SU-DHL-6 (cell line): ENCODE measurements around the gene MYO1D.

Source experiments
- H2AFZ ChIP-seq: fragments of 200-600 bp; sonication (generic); 2 replicates; pipeline ENCODE4 v1.6.1; 2014; ENCODE audit warnings: low read depth, mild to moderate bottlenecking, moderate library complexity, mixed read lengths, antibody characterized with exemption, low read length; ENCODE audit not compliant: severe bottlenecking
- H3F3A ChIP-seq: fragments of 200-600 bp; shearing (Covaris generic); 2 replicates; pipeline ENCODE4 v1.6.0; 2016; ENCODE audit warnings: antibody characterized with exemption, mild to moderate bottlenecking; ENCODE audit not compliant: insufficient read depth
- H3K27ac ChIP-seq: fragments of 200-600 bp; sonication (generic); 2 replicates; pipeline ENCODE4 v1.5.1; 2016; ENCODE audit warnings: low read depth, mild to moderate bottlenecking, low read length, moderate library complexity, mixed read lengths
- H3K27me3 ChIP-seq: fragments of 200-600 bp; sonication (generic), shearing (Covaris generic); 2 replicates; pipeline ENCODE4 v1.6.0; 2014; ENCODE audit warnings: mild to moderate bottlenecking, low read length
- H3K36me3 ChIP-seq: fragments of 200-600 bp; sonication (generic); 2 replicates; pipeline ENCODE4 v1.6.1; 2014; ENCODE audit warnings: mild to moderate bottlenecking, low read length, mixed read lengths
- H3K4me2 ChIP-seq: fragments of 300-600, 200-600 bp; shearing (Covaris generic), sonication (generic); 2 replicates; pipeline ENCODE4 v1.6.0; 2014; ENCODE audit warnings: low read length, low read depth, mild to moderate bottlenecking; ENCODE audit not compliant: poor library complexity, severe bottlenecking
- H3K4me3 ChIP-seq: fragments of 200-600 bp; sonication (generic); 2 replicates; pipeline ENCODE4 v1.5.1; 2014; ENCODE audit warnings: antibody characterized with exemption, low read length, mild to moderate bottlenecking, mixed read lengths; ENCODE audit not compliant: insufficient read depth, poor library complexity, severe bottlenecking
- H3K79me2 ChIP-seq: fragments of 200-600 bp; sonication (generic); 2 replicates; pipeline ENCODE4 v1.6.1; 2014; ENCODE audit warnings: mild to moderate bottlenecking, low read length, moderate library complexity; ENCODE audit not compliant: insufficient read depth
- H3K9ac ChIP-seq: fragments of 200-600 bp; sonication (generic); 2 replicates; pipeline ENCODE4 v1.7.0; 2014; ENCODE audit warnings: mild to moderate bottlenecking, low read length
- H3K9me2 ChIP-seq: fragments of 200-600 bp; sonication (generic); replicated peaks from 2 replicates; pipeline ENCODE4 v1.6.1; 2014; ENCODE audit warnings: low read length; ENCODE audit not compliant: insufficient read depth
- H3K9me3 ChIP-seq: fragments of 200-600 bp; sonication (generic); 2 replicates; pipeline ENCODE4 v1.6.1; 2014; ENCODE audit warnings: low read length, mixed read lengths; ENCODE audit not compliant: insufficient read depth
- H4K20me1 ChIP-seq: fragments of 200-600 bp; sonication (generic); 2 replicates; pipeline ENCODE4 v1.6.1; 2014; ENCODE audit warnings: low read depth, mild to moderate bottlenecking, antibody characterized with exemption, low read length, moderate library complexity, mixed read lengths
- CTCF ChIP-seq: fragments of 200-600 bp; sonication (generic); IDR thresholded peaks from one replicate; pipeline ENCODE4 v1.5.1; 2017; ENCODE audit warnings: antibody characterized with exemption, mild to moderate bottlenecking, low read length, moderate library complexity; ENCODE audit not compliant: insufficient read depth, poor library complexity, severe bottlenecking
- EZH2phosphoT487 ChIP-seq: fragments of 200-600 bp; sonication (generic), shearing (Covaris generic); conservative IDR thresholded peaks from 2 replicates; pipeline ENCODE4 v1.6.1; 2018; ENCODE audit warnings: mild to moderate bottlenecking, antibody characterized with exemption, low read length, moderate library complexity, mixed read lengths

Gene MYO1D

GRCh38 chr17:32673964-32674363 lies 203.0 kb downstream of the MYO1D start:
- no peak overlapping the region for H2AFZ ChIP-seq
- H3K27me3 ChIP-seq: no peaks in the 10 kb centered on the region
- no peak overlapping the region for H3K4me3 ChIP-seq
- no peaks in the 10 kb centered on the region for H3K9me2 ChIP-seq
- no peak overlapping the region for H3K4me2 ChIP-seq
- H3F3A ChIP-seq: no peaks in the 10 kb centered on the region
- no peaks in the 10 kb centered on the region for H4K20me1 ChIP-seq
- no peak overlapping the region for H3K27ac ChIP-seq
- no peak overlapping the region for H3K9ac ChIP-seq
- no peaks in the 10 kb centered on the region for H3K36me3 ChIP-seq
- TF ChIP-seq CTCF: no peak
- TF ChIP-seq EZH2phosphoT487: no peak
- peaks cover 13% of the 10 kb centered on the region; the same call in 1 of the 2 replicates for H3K9me3 ChIP-seq
- H3K79me2 ChIP-seq: no peaks in the 10 kb centered on the region

- H3K27me3 ChIP-seq: no peaks in the 10 kb centered on the region
- no peak overlapping the region for H2AFZ ChIP-seq
- H3K4me2 ChIP-seq: no peak overlapping the region
- no peak overlapping the region for H3K9ac ChIP-seq
- H3F3A ChIP-seq: no peaks in the 10 kb centered on the region
- no peak overlapping the region for H3K4me3 ChIP-seq
- no peaks in the 10 kb centered on the region for H3K9me2 ChIP-seq
- H3K9me3 ChIP-seq: peaks cover 13% of the 10 kb centered on the region; the same call in 1 of the 2 replicates
- no peaks in the 10 kb centered on the region for H3K79me2 ChIP-seq
- H3K27ac ChIP-seq: no peak overlapping the region
- TF ChIP-seq EZH2phosphoT487 (no peak), CTCF (no peak)
- no peaks in the 10 kb centered on the region for H4K20me1 ChIP-seq
- no peaks in the 10 kb centered on the region for H3K36me3 ChIP-seq
These were observed 204.2 kb downstream of the MYO1D start for GRCh38 chr17:32672711-32673110.

GRCh38 chr17:32671896-32672295 lies 205.0 kb downstream of the MYO1D start:
- Histone ChIP-seq H3K9ac (no peak overlapping the region), H3K9me3 (peaks cover 13% of the 10 kb centered on the region; the same call in 1 of the 2 replicates), H3K79me2 (no peaks in the 10 kb centered on the region), H3K4me2 (no peak overlapping the region), H3F3A (no peaks in the 10 kb centered on the region), H4K20me1 (no peaks in the 10 kb centered on the region), H3K4me3 (no peak overlapping the region), H3K27me3 (no peaks in the 10 kb centered on the region), H3K36me3 (no peaks in the 10 kb centered on the region), H3K27ac (no peak overlapping the region), H3K9me2 (no peaks in the 10 kb centered on the region), H2AFZ (no peak overlapping the region)
- TF ChIP-seq CTCF: no peak
- TF ChIP-seq EZH2phosphoT487: no peak
